IMR-90 (cell line): ENCODE results near the gene SPP1. TPM values are rescaled to one million over a fixed set of nuclear protein-coding genes. Genes with fewer than 3 reads are reported as not detected.

Source experiments
- ATAC-seq: fragments of 200-7000 bp; cut with Tn5 transposase; 2 replicates; pipeline ENCODE4 v1.9.1; 2020; ENCODE audit warnings: low read depth, mild to moderate bottlenecking, moderate library complexity
- BruUV-seq: library from RNA; stranded (reverse); fragments of 400-500 nt; replicated peaks from 2 replicates; lab custom pipeline; 2021; lab: Mats Ljungman, UMichigan
- CTCF ChIA-PET: fragments of 300-600 bp; formaldehyde crosslinking; extraction: SDS; loops from one replicate; lab custom pipeline; 2021; ENCODE audit warnings: antibody characterized with exemption; lab: Yijun Ruan, JAX
- POLR2A ChIA-PET: fragments of 300-600 bp; sonication (Branson Sonifier 250); formaldehyde crosslinking; loops from one replicate; lab custom pipeline; 2022; ENCODE audit warnings: antibody characterized with exemption; ENCODE audit not compliant: unreplicated experiment; lab: Charles Lee
- DNase-seq: peaks from one replicate; pipeline ENCODE4 v3.0.0; 2013
- H2AFZ ChIP-seq: replicated peaks from 2 replicates; pipeline ENCODE3; 2013; ENCODE audit warnings: low read length, mild to moderate bottlenecking; ENCODE audit not compliant: poor library complexity
- H2AK5ac ChIP-seq: 2 replicates; pipeline ENCODE4 v1.6.1; 2013; ENCODE audit warnings: low read depth, low read length, inconsistent platforms
- H2AK9ac ChIP-seq: replicated peaks from 2 replicates; pipeline ENCODE3; 2013; ENCODE audit warnings: mild to moderate bottlenecking, low read depth, low read length, moderate library complexity; ENCODE audit not compliant: poor library complexity
- H2BK120ac ChIP-seq: 2 replicates; pipeline ENCODE4 v1.6.1; 2013; ENCODE audit warnings: low read depth, low read length, inconsistent platforms
- H2BK15ac ChIP-seq: 3 replicates; pipeline ENCODE4 v1.6.1; 2013; ENCODE audit warnings: low read depth, low read length, inconsistent platforms
- H2BK20ac ChIP-seq: 2 replicates; pipeline ENCODE4 v1.6.1; 2013; ENCODE audit warnings: low read depth, mild to moderate bottlenecking, inconsistent platforms, low read length, moderate library complexity
- H2BK5ac ChIP-seq: 2 replicates; pipeline ENCODE4 v1.6.1; 2013; ENCODE audit warnings: mild to moderate bottlenecking, low read depth, low read length, inconsistent platforms; ENCODE audit not compliant: poor library complexity, severe bottlenecking
- H3K14ac ChIP-seq: replicated peaks from 2 replicates; pipeline ENCODE4 v1.6.1; 2013; ENCODE audit warnings: low read depth, low read length, inconsistent platforms
- H3K18ac ChIP-seq: 2 replicates; pipeline ENCODE4 v1.6.1; 2013; ENCODE audit warnings: low read depth, low read length, control low read depth
- H3K23ac ChIP-seq: 2 replicates; pipeline ENCODE4 v1.6.1; 2013; ENCODE audit warnings: low read depth, low read length, inconsistent platforms
- H3K27ac ChIP-seq: 2 replicates; pipeline ENCODE4 v1.5.1; 2013; ENCODE audit warnings: mild to moderate bottlenecking, control low read depth, low read length; ENCODE audit not compliant: insufficient read depth
- H3K27me3 ChIP-seq: 2 replicates; pipeline ENCODE4 v1.6.1; 2013; ENCODE audit warnings: low read length; ENCODE audit not compliant: control insufficient read depth, insufficient read depth
- H3K36me3 ChIP-seq: 2 replicates; pipeline ENCODE4 v1.6.1; 2013; ENCODE audit warnings: low read length, mixed read lengths; ENCODE audit not compliant: control insufficient read depth, insufficient read depth
- H3K4ac ChIP-seq: 2 replicates; pipeline ENCODE4 v1.6.1; 2013; ENCODE audit warnings: low read depth, low read length, inconsistent platforms
- H3K4me1 ChIP-seq: 2 replicates; pipeline ENCODE4 v1.6.1; 2013; ENCODE audit warnings: low read length, mixed read lengths; ENCODE audit not compliant: control insufficient read depth, insufficient read depth
- H3K4me2 ChIP-seq: 2 replicates; pipeline ENCODE4 v1.6.1; 2013; ENCODE audit warnings: low read depth, mild to moderate bottlenecking, control low read depth, low read length, moderate library complexity
- H3K4me3 ChIP-seq: 2 replicates; pipeline ENCODE4 v1.5.1; 2013; ENCODE audit warnings: low read depth, mild to moderate bottlenecking, control low read depth, low read length, moderate library complexity; ENCODE audit not compliant: insufficient read depth
- H3K56ac ChIP-seq: 2 replicates; pipeline ENCODE4 v1.6.1; 2013; ENCODE audit warnings: low read length, inconsistent platforms; ENCODE audit not compliant: insufficient read depth; ENCODE audit errors: extremely low read depth
- H3K79me1 ChIP-seq, 2 experiments: 2 replicates each; pipeline ENCODE4 v1.6.1; 2013; ENCODE audit warnings: low read length in 2 of 2, inconsistent platforms in 1 of 2, low read depth in 1 of 2
- H3K9ac ChIP-seq: 2 replicates; pipeline ENCODE4 v1.6.1; 2013; ENCODE audit warnings: low read depth, low read length, control low read depth
- H3K9me1 ChIP-seq: 2 replicates; pipeline ENCODE4 v1.6.1; 2013; ENCODE audit warnings: low read length, inconsistent platforms; ENCODE audit not compliant: insufficient read depth
- H3K9me3 ChIP-seq: 2 replicates; pipeline ENCODE4 v1.6.1; 2013; ENCODE audit warnings: low read length; ENCODE audit not compliant: control insufficient read depth, insufficient read depth
- H4K20me1 ChIP-seq: 2 replicates; pipeline ENCODE4 v1.6.1; 2013; ENCODE audit warnings: low read length, inconsistent platforms; ENCODE audit not compliant: insufficient read depth
- H4K5ac ChIP-seq: 2 replicates; pipeline ENCODE4 v1.6.1; 2013; ENCODE audit warnings: mild to moderate bottlenecking, low read depth, low read length, control low read depth
- H4K8ac ChIP-seq, 2 experiments: 2 replicates each; pipeline ENCODE4 v1.6.1; 2013; ENCODE audit warnings: low read depth in 2 of 2, low read length in 2 of 2, control low read depth in 1 of 2, inconsistent platforms in 1 of 2
- H4K91ac ChIP-seq: 2 replicates; pipeline ENCODE4 v1.6.1; 2013; ENCODE audit warnings: low read depth, low read length, inconsistent platforms; ENCODE audit not compliant: insufficient read depth
- BHLHE40 ChIP-seq: fragments of 150-350 bp; IDR thresholded peaks from 2 replicates; pipeline ENCODE4 v1.6.1; 2016; ENCODE audit warnings: mild to moderate bottlenecking, low read depth, low read length
- CEBPB ChIP-seq: IDR thresholded peaks from 2 replicates; pipeline ENCODE4 v1.6.1; 2012; ENCODE audit warnings: low read depth, low read length, improper control_type of control experiment
- CHD1 ChIP-seq: IDR thresholded peaks from 2 replicates; pipeline ENCODE4 v1.6.1; 2012; ENCODE audit warnings: low read depth, low read length, improper control_type of control experiment
- CTCF ChIP-seq: conservative IDR thresholded peaks from 2 replicates; pipeline ENCODE4 v1.5.1; 2012; ENCODE audit warnings: mild to moderate bottlenecking, low read depth, low read length, improper control_type of control experiment
- ELK1 ChIP-seq: fragments of 150-350 bp; IDR thresholded peaks from 2 replicates; pipeline ENCODE4 v1.6.1; 2016; ENCODE audit warnings: low read depth, mild to moderate bottlenecking, low read length, moderate library complexity, borderline replicate concordance
- FOS ChIP-seq: fragments of 150-350 bp; IDR thresholded peaks from 2 replicates; pipeline ENCODE4 v1.6.1; 2016; ENCODE audit warnings: low read depth, low read length
- MAFK ChIP-seq: IDR thresholded peaks from 2 replicates; pipeline ENCODE4 v1.6.1; 2012; ENCODE audit warnings: low read depth, low read length, improper control_type of control experiment
- MAZ ChIP-seq: IDR thresholded peaks from 2 replicates; pipeline ENCODE4 v1.6.1; 2012; ENCODE audit warnings: low read depth, mild to moderate bottlenecking, low read length, improper control_type of control experiment, moderate library complexity, borderline replicate concordance
- MXI1 ChIP-seq: IDR thresholded peaks from 2 replicates; pipeline ENCODE4 v1.6.1; 2012; ENCODE audit warnings: low read depth, mild to moderate bottlenecking, low read length, moderate library complexity, borderline replicate concordance
- NFE2L2 ChIP-seq: fragments of 150-350 bp; IDR thresholded peaks from 2 replicates; pipeline ENCODE4 v1.6.1; 2016; ENCODE audit warnings: low read depth, mild to moderate bottlenecking, low read length
- POLR2A ChIP-seq: IDR thresholded peaks from 2 replicates; pipeline ENCODE4 v1.6.1; 2012; ENCODE audit warnings: mild to moderate bottlenecking, low read depth, low read length
- RAD21 ChIP-seq: IDR thresholded peaks from 2 replicates; pipeline ENCODE4 v1.6.1; 2012; ENCODE audit warnings: low read length, improper control_type of control experiment
- RCOR1 ChIP-seq: IDR thresholded peaks from 2 replicates; pipeline ENCODE4 v1.6.1; 2012; ENCODE audit warnings: mild to moderate bottlenecking, low read length, improper control_type of control experiment; ENCODE audit not compliant: insufficient replicate concordance
- RFX5 ChIP-seq: IDR thresholded peaks from 2 replicates; pipeline ENCODE4 v1.8.0; 2012; ENCODE audit warnings: low read depth, mild to moderate bottlenecking, low read length, moderate library complexity
- SMC3 ChIP-seq: fragments of 150-350 bp; IDR thresholded peaks from 2 replicates; pipeline ENCODE4 v1.6.1; 2016; ENCODE audit warnings: low read depth, mild to moderate bottlenecking, antibody characterized with exemption, low read length, moderate library complexity
- USF2 ChIP-seq: fragments of 150-350 bp; IDR thresholded peaks from 2 replicates; pipeline ENCODE4 v1.6.1; 2017; ENCODE audit warnings: mild to moderate bottlenecking, antibody characterized with exemption, low read length, low read depth
- WGBS, 2 experiments: methylation state at CpG; one replicate each; pipeline versions ENCODE4 v1.1.5 to v1.1.7; 2013; ENCODE audit warnings: missing lambda C conversion rate in 2 of 2; ENCODE audit not compliant: insufficient read length in 1 of 2; ENCODE audit errors: extremely low coverage in 2 of 2; 5-methylcytosine and 5-hydroxymethylcytosine counted together
- dilution Hi-C: fragments of 300-500 bp; cut with HindIII; formaldehyde crosslinking; loops from one replicate; pipeline ENCODE4 v1.14.3; 2018; ENCODE audit warnings: low sequenced_read_pairs; ENCODE audit not compliant: unreplicated experiment
- in situ Hi-C: fragments of 300-500 bp; cut with MboI; formaldehyde crosslinking; loops from 3 replicates; pipeline ENCODE4 v1.14.3; 2019; ENCODE audit warnings: low sequenced_read_pairs, inconsistent platforms, mixed read lengths
- intact Hi-C: fragments of 100-400 bp; cut with micrococcal nuclease; formaldehyde crosslinking; loops from 2 replicates; pipeline ENCODE4 v1.10.0; 2022
- polyA plus RNA-seq, 3 experiments: library from polyadenylated mRNA; depleted of rRNA; stranded (reverse); fragments of >200 nt; gene quantifications; 2 replicates each; pipeline ENCODE4 v1.2.3, GENCODE V29; 2012; ENCODE audit warnings: low replicate concordance in 1 of 3
- total RNA-seq: library from RNA; depleted of rRNA; stranded (reverse); fragments of >200 nt; gene quantifications from 2 replicates; pipeline ENCODE4 v1.2.3, GENCODE V29; 2012

Gene SPP1
- total and polyA plus RNA-seq, 2 of the 4 experiments (the other 2 are of a cell fraction), result 0.18 to 0.50 TPM

- H3K18ac ChIP-seq, result no peak overlapping the region
- no peak overlapping the region for H3K56ac ChIP-seq
- H2BK5ac ChIP-seq, result no peak overlapping the region
- H3K9ac ChIP-seq, result peak overlapping the region; percentile 47
- H3K9me1 ChIP-seq, result peaks cover 3% of the 10 kb centered on the region; the same call in 1 of the 2 replicates
- H3K4me1 ChIP-seq, result peaks cover 12% of the 10 kb centered on the region; the same call in 1 of the 2 replicates
- H3K14ac ChIP-seq, result peak overlapping the region; percentile 72
- no peaks in the 10 kb centered on the region for H3K36me3 ChIP-seq
- peak overlapping the region; percentile 55; the same call in 1 of the 2 replicates for H4K91ac ChIP-seq
- H4K20me1 ChIP-seq, result peaks cover 18% of the 10 kb centered on the region
- BruUV-seq, result no TSS peak
- H2BK120ac ChIP-seq, result peak overlapping the region; percentile 88
- H3K9me3 ChIP-seq, result no peaks in the 10 kb centered on the region
- no peak overlapping the region; the same call in 1 of the 2 replicates for H2AK5ac ChIP-seq
- no peak for DNase-seq
- WGBS, 2 experiments, result 40% methylated on average over 1 of the region's 10 CpGs; no CpG with 5 or more reads in 1 of the 2 experiments
- H3K4ac ChIP-seq, result peak overlapping the region; percentile 86
- peaks cover 7 to 19% of the 10 kb centered on the region in 2 experiments; a peak in 3 of 4 replicates for H3K79me1 ChIP-seq
- in situ Hi-C loops, result no loop called here
- peak overlapping the region; percentile 26; the same call in 1 of the 2 replicates for H2BK20ac ChIP-seq
- intact Hi-C loops, result loop anchor here (5.0 kb wide), 1 partner anchor 35 kb away; no protein-coding TSS in a partner anchor
- no peak overlapping the region for H4K5ac ChIP-seq
- peak overlapping the region; percentile 66 for H3K4me2 ChIP-seq
- peak overlapping the region; percentile 94 for H2AFZ ChIP-seq
- H3K27ac ChIP-seq, result peak overlapping the region; percentile 22; the same call in 1 of the 2 replicates
- peak overlapping the region; percentile 59; the same call in 1 of the 2 replicates for H3K23ac ChIP-seq
- peak overlapping the region; percentile 34; the same call in 1 of the 3 replicates for H2BK15ac ChIP-seq
- ChIA-PET CTCF (no interaction called here), POLR2A (no interaction called here)
- no peaks in the 10 kb centered on the region for H3K27me3 ChIP-seq
- H2AK9ac ChIP-seq, result peak overlapping the region; percentile 77
- TF ChIP-seq NFE2L2, result no peak
- no peak for TF ChIP-seq ELK1
- no peak for TF ChIP-seq FOS
- TF ChIP-seq CTCF, result no peak
- TF ChIP-seq RCOR1, result no peak
- TF ChIP-seq USF2, result no peak
- TF ChIP-seq POLR2A, result no peak
- TF ChIP-seq MAFK, result no peak
- no peak for TF ChIP-seq RAD21
- no peak for TF ChIP-seq BHLHE40
- TF ChIP-seq RFX5, result no peak
- no peak for TF ChIP-seq SMC3
- no peak for TF ChIP-seq MAZ
- no peak for TF ChIP-seq CEBPB
- no peak for TF ChIP-seq CHD1
- no peak for TF ChIP-seq MXI1
- dilution Hi-C loops, result no loop called here
- peak overlapping the region; percentile 93 for H3K4me3 ChIP-seq
- H4K8ac ChIP-seq, result peak overlapping the region; percentile 18 to 79; a peak in 2 of 4 replicates
- no peak for ATAC-seq
These were observed 31.4 kb downstream of the SPP1 start for GRCh38 chr4:88006956-88007303.
